Measurements from ENCODE around the gene CREM.

The CREM gene

GRCh38 chr10:35160743-35161142 is 34.1 kb downstream of the CREM start:
- DNase-seq (ENCODE audit: low read depth), result no peak
- H3K4me3 ChIP-seq (ENCODE audit: low read depth, low read length), result no peak overlapping the region
- TF ChIP-seq CTCF (conservative IDR thresholded peaks at IDR 0.05; ENCODE audit: low read depth, low read length), result no peak

GRCh38 chr10:35161906-35162305 is 35.3 kb downstream of the CREM start:
- no peak for TF ChIP-seq CTCF (conservative IDR thresholded peaks at IDR 0.05; ENCODE audit: low read depth, low read length)
- no peak overlapping the region for H3K4me3 ChIP-seq (ENCODE audit: low read depth, low read length)
- DNase-seq (ENCODE audit: low read depth), result no peak

GRCh38 chr10:35165136-35165535 is 38.5 kb downstream of the CREM start:
- H3K4me3 ChIP-seq (ENCODE audit: low read depth, low read length), result no peak overlapping the region
- DNase-seq (ENCODE audit: low read depth), result no peak
- TF ChIP-seq CTCF (conservative IDR thresholded peaks at IDR 0.05; ENCODE audit: low read depth, low read length), result no peak

- TF ChIP-seq CTCF (conservative IDR thresholded peaks at IDR 0.05; ENCODE audit: low read depth, low read length), result no peak
- H3K4me3 ChIP-seq (ENCODE audit: low read depth, low read length), result no peak overlapping the region
- no peak for DNase-seq (ENCODE audit: low read depth)
Measured at GRCh38 chr10:35165811-35166210, 39.2 kb downstream of the CREM start.

- no peak for TF ChIP-seq CTCF (conservative IDR thresholded peaks at IDR 0.05; ENCODE audit: low read depth, low read length)
- no peak for DNase-seq (ENCODE audit: low read depth)
- no peak overlapping the region for H3K4me3 ChIP-seq (ENCODE audit: low read depth, low read length)
Measured at GRCh38 chr10:35166607-35167006, 40.0 kb downstream of the CREM start.

- no peak for DNase-seq (ENCODE audit: low read depth)
- no peak overlapping the region for H3K4me3 ChIP-seq (ENCODE audit: low read depth, low read length)
- no peak for TF ChIP-seq CTCF (conservative IDR thresholded peaks at IDR 0.05; ENCODE audit: low read depth, low read length)
Measured at GRCh38 chr10:35167342-35167741, 40.7 kb downstream of the CREM start.

- TF ChIP-seq CTCF (conservative IDR thresholded peaks at IDR 0.05; ENCODE audit: low read depth, low read length), result no peak
- H3K4me3 ChIP-seq (ENCODE audit: low read depth, low read length), result no peak overlapping the region
- peak; percentile 44 for DNase-seq (ENCODE audit: low read depth)
Measured at GRCh38 chr10:35172146-35172545, 45.5 kb downstream of the CREM start.
